Body of pancreas (tissue), 4 donors: ENCODE results near the gene ARHGEF4. TPM values are rescaled to one million over a fixed set of nuclear protein-coding genes. Genes with fewer than 3 reads are reported as not detected.

Source experiments
- ATAC-seq: fragments of 150-250 bp; one replicate; pipeline ENCODE4 v1.9.1; 2016
- DNase-seq, 4 donors: peaks; one replicate each; pipeline ENCODE4 v3.0.0-alpha.2; 2019
- H3K27ac ChIP-seq, 4 donors: fragments of 200-600 bp; sonication (generic); 1 replicate in 3 of 4; 2 replicates in 1 of 4; pipeline versions ENCODE4 v1.5.1 to v1.6.1; 2016 to 2019; ENCODE audit warnings: mild to moderate bottlenecking in 1 of 4, mixed read lengths in 1 of 4, moderate library complexity in 1 of 4
- H3K27me3 ChIP-seq, 2 donors: fragments of 200-600 bp; sonication (generic); one replicate each; pipeline ENCODE4 v1.6.0; 2016; ENCODE audit warnings: mild to moderate bottlenecking in 1 of 2
- H3K36me3 ChIP-seq, 2 donors: fragments of 200-600 bp; sonication (generic); replicated peaks in 1 of 2; 2 replicates each; pipeline ENCODE4 v1.5.1; 2016; ENCODE audit warnings: low read depth in 2 of 2; ENCODE audit not compliant: insufficient read depth in 1 of 2
- H3K4me1 ChIP-seq: fragments of 200-600 bp; sonication (generic); one replicate; pipeline ENCODE4 v1.6.0; 2016
- H3K4me3 ChIP-seq, 2 donors: fragments of 200-600 bp; sonication (generic); 1 replicate in 1 of 2; 2 replicates in 1 of 2; pipeline ENCODE4 v1.5.1; 2016 to 2019
- H3K9me3 ChIP-seq, 3 donors: fragments of 200-600 bp; sonication (generic); 1 replicate in 2 of 3; 2 replicates in 1 of 3; pipeline ENCODE4 v1.5.1; 2016
- CTCF ChIP-seq, 7 experiments: fragments of 450-650 bp in 4 of 7; fragments of 200-600 bp in 3 of 7; sonication (generic) in 3 of 7; IDR thresholded peaks; one replicate each; pipeline ENCODE4 v1.5.1; 2016 to 2019; ENCODE audit warnings: antibody characterized with exemption in 7 of 7
- POLR2A ChIP-seq, 3 donors: fragments of 450-650 bp; IDR thresholded peaks; one replicate each; pipeline ENCODE4 v1.6.1; 2016; ENCODE audit warnings: antibody characterized with exemption in 3 of 3, mild to moderate bottlenecking in 2 of 3
- WGBS, 2 donors: methylation state at CpG; one replicate each; pipeline ENCODE4 v1.1.5; 2017; 5-methylcytosine and 5-hydroxymethylcytosine counted together
- intact Hi-C: fragments of 100-400 bp; cut with DNase I; formaldehyde crosslinking; loops from one replicate; pipeline ENCODE4 v1.15.1; 2023
- total RNA-seq, 2 donors: library from RNA; depleted of rRNA; stranded (reverse); fragments of >200 nt; gene quantifications; one replicate each; pipeline ENCODE4 v1.1.0, GENCODE V29; 2016

The ARHGEF4 gene
- total RNA-seq, 2 donors from 2014 or later, result 28.8 to 39.9 TPM

GRCh38 chr2:130957915-130958314 lies 121.2 kb downstream of the ARHGEF4 start:
- no peak overlapping the region for H3K4me3 ChIP-seq
- intact Hi-C loops, result no loop called here
- ATAC-seq (no peak), DNase-seq (no peak)
- H3K36me3 ChIP-seq, result no peaks in the 10 kb centered on the region
- H3K9me3 ChIP-seq, result no peaks in the 10 kb centered on the region
- H3K27ac ChIP-seq, result no peak overlapping the region
- no peaks in the 10 kb centered on the region for H3K27me3 ChIP-seq
- WGBS, 2 donors, result 72 to 76% methylated on average over 2 of the region's 2 CpGs
- TF ChIP-seq POLR2A (IDR thresholded peaks at IDR 0.05) (no peak), CTCF (IDR thresholded peaks at IDR 0.05) (no peak)
- H3K4me1 ChIP-seq, result peaks cover under 1% of the 10 kb centered on the region

- H3K4me1 ChIP-seq, result peaks cover 10% of the 10 kb centered on the region
- no peaks in the 10 kb centered on the region for H3K27me3 ChIP-seq
- ATAC-seq (no peak), DNase-seq (no peak)
- intact Hi-C loops, result no loop called here
- 14% methylated on average over 41 of the region's 90 CpGs; no CpG with 5 or more reads in 1 of the 2 donors for WGBS, 2 donors
- no peaks in the 10 kb centered on the region for H3K36me3 ChIP-seq
- H3K4me3 ChIP-seq, result no peak overlapping the region
- H3K27ac ChIP-seq, result no peak overlapping the region
- no peaks in the 10 kb centered on the region for H3K9me3 ChIP-seq
- TF ChIP-seq CTCF (IDR thresholded peaks at IDR 0.05) (no peak), POLR2A (IDR thresholded peaks at IDR 0.05) (no peak)
Measured at GRCh38 chr2:130963196-130963848, 126.6 kb downstream of the ARHGEF4 start.

- no peak for DNase-seq
- WGBS, 2 donors, result 28 to 41% methylated on average over 42 to 55 of the region's 84 CpGs
- no peak for ATAC-seq
- no peak overlapping the region for H3K4me3 ChIP-seq
- H3K4me1 ChIP-seq, result peaks cover 10% of the 10 kb centered on the region
- TF ChIP-seq POLR2A (IDR thresholded peaks at IDR 0.05), result no peak
- TF ChIP-seq CTCF (IDR thresholded peaks at IDR 0.05), result no peak
- no peaks in the 10 kb centered on the region for H3K9me3 ChIP-seq
- H3K36me3 ChIP-seq, result no peaks in the 10 kb centered on the region
- no peaks in the 10 kb centered on the region for H3K27me3 ChIP-seq
- no peak overlapping the region for H3K27ac ChIP-seq
- intact Hi-C loops, result no loop called here
Measured at GRCh38 chr2:130963849-130964793, 127.4 kb downstream of the ARHGEF4 start.

- Histone ChIP-seq H3K27ac (no peak overlapping the region), H3K9me3 (no peaks in the 10 kb centered on the region), H3K4me1 (peaks cover 10% of the 10 kb centered on the region), H3K4me3 (no peak overlapping the region), H3K36me3 (no peaks in the 10 kb centered on the region), H3K27me3 (no peaks in the 10 kb centered on the region)
- 83 to 89% methylated on average over 3 of the region's 3 CpGs for WGBS, 2 donors
- intact Hi-C loops, result no loop called here
- TF ChIP-seq CTCF (IDR thresholded peaks at IDR 0.05) (no peak), POLR2A (IDR thresholded peaks at IDR 0.05) (no peak)
- no peak for DNase-seq
- ATAC-seq, result no peak
Measured at GRCh38 chr2:130964931-130965330, 128.2 kb downstream of the ARHGEF4 start.
